Naive thymus-derived CD8-positive, alpha-beta T cell (primary cell): ENCODE results near the gene INCENP. TPM values are rescaled to one million over a fixed set of nuclear protein-coding genes. Genes with fewer than 3 reads are reported as not detected.
A peak's percentile ranks its signal among the peaks of the same experiment; 100 is the strongest.

Source experiments
- ATAC-seq, 2 donors: fragments of 150-1000 bp; cut with Tn5 transposase in 1 of 2; sonication (Bioruptor Pico), chemical (Tn5 transposase) in 1 of 2; 1 replicate in 1 of 2; 2 replicates in 1 of 2; pipeline ENCODE4 v1.10.0; 2021; ENCODE audit warnings: mild to moderate bottlenecking in 2 of 2, moderate library complexity in 2 of 2
- POLR2A ChIA-PET: fragments of 350-600 bp; sonication (Branson Sonifier 250); formaldehyde crosslinking; loops from one replicate; lab custom pipeline; 2021; ENCODE audit warnings: antibody characterized with exemption; lab: Charles Lee
- DNase-seq, 10 donors: peaks; one replicate each; pipeline versions ENCODE4 v3.0.0 to v3.0.0-alpha.2; 2020 to 2022
- H3K27ac Mint-ChIP-seq, 10 donors: one replicate each; pipeline ENCODE4 v1.8.0; 2020 to 2022; ENCODE audit warnings: mild to moderate bottlenecking in 10 of 10, mixed read lengths in 10 of 10, moderate library complexity in 4 of 10, inconsistent platforms in 1 of 10
- H3K27me3 Mint-ChIP-seq, 5 donors: one replicate each; pipeline ENCODE4 v1.8.0; 2021 to 2022; ENCODE audit warnings: mixed read lengths in 5 of 5
- H3K36me3 Mint-ChIP-seq, 3 donors: one replicate each; pipeline ENCODE4 v1.8.0; 2020 to 2022; ENCODE audit warnings: mixed read lengths in 3 of 3, mild to moderate bottlenecking in 2 of 3, inconsistent platforms in 1 of 3
- H3K4me1 Mint-ChIP-seq, 4 donors: one replicate each; pipeline ENCODE4 v1.8.0; 2021 to 2022; ENCODE audit warnings: mixed read lengths in 4 of 4
- H3K4me3 Mint-ChIP-seq, 10 donors: one replicate each; pipeline ENCODE4 v1.8.0; 2020 to 2022; ENCODE audit warnings: mild to moderate bottlenecking in 10 of 10, mixed read lengths in 10 of 10, moderate library complexity in 6 of 10, inconsistent platforms in 1 of 10
- H3K9me3 Mint-ChIP-seq, 9 donors: one replicate each; pipeline ENCODE4 v1.8.0; 2020 to 2022; ENCODE audit warnings: mixed read lengths in 9 of 9, mild to moderate bottlenecking in 3 of 9, inconsistent platforms in 1 of 9, moderate library complexity in 1 of 9
- polyA plus RNA-seq, 3 donors: library from polyadenylated mRNA; unstranded; fragments of 300-500 nt; fragmentation: Illumina TruSeq; gene quantifications; one replicate each; pipeline ENCODE4 v1.2.3, GENCODE V29; 2021
- total RNA-seq, 8 experiments: library from RNA in 2 of 8; stranded (reverse) in 2 of 8; gene quantifications; one replicate each; pipeline ENCODE4 v1.2.3 and lab custom pipeline; 2021 to 2026

The INCENP gene
- total and polyA plus RNA-seq, 5 experiments from 2014 or later = 0.73 to 28.2 (median 1.8) TPM

DNA sequence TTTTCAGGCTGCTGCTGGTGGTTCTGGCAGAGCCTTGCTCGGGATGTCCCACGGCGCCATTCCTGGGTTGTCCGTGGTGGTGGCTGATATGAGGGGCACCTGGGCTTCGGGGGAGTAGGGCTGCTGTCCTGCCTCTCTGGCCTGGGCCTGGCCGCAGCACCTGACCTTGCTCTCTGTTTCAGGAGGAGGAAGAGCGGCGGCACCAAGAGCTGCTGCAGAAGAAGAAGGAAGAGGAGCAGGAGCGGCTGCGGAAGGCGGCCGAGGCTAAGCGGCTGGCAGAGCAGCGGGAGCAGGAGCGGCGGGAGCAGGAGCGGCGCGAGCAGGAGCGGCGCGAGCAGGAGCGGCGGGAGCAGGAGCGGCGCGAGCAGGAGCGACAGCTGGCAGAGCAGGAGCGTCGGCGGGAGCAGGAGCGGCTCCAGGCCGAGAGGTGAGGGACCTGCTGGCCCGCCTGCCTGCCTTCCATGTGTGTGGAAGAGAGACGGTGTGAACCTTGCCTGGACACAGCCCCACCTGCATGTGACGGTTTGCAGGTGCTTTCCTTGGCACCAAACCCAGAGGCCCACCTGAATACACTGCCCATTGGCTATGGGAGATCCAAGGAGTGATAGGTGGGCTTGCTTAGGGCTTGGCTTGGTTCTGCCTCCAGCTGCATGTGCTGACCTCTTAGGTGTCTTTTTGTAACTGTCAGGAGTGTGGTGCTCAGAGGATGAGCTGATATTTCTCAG lies 22.8 kb downstream of the INCENP start:
- Mint-ChIP-seq H3K27me3 (no peaks in the 10 kb centered on the region), H3K36me3 (peaks cover 0 to 70% (median 27%) of the 10 kb centered on the region in 3 donors), H3K4me1 (peaks cover 0 to 4% (median 0%) of the 10 kb centered on the region in 4 donors), H3K27ac (peak overlapping the region in 2 of 10 donors; percentile 20 to 71), H3K9me3 (no peaks in the 10 kb centered on the region), H3K4me3 (no peak overlapping the region)
- DNase-seq = peak in 1 of 10 donors; percentile 48
- ATAC-seq = no peak
- POLR2A ChIA-PET = no interaction called here

DNA sequence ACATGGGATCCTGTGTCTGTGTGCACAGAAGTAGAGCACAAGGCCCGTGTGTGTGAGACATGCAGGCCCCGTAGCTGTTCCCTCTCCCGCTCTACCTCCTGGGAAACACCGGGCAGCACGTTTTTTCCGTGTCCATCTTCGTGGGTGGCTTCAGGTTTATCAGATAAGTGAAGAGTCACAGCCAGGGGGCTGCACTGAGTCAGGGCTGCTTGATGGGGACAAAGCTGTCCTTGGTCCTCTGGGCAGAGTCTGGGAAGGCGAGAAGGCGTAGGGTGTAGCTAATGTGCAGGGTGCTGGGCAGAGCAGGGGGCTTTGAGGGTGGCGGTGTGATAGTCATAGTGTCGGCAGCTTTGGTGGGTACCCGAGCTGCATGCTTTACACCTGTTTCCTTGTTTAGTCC lies 23.7 kb downstream of the INCENP start:
- H3K4me1 Mint-ChIP-seq = peaks cover 0 to 4% (median 0%) of the 10 kb centered on the region in 4 donors
- no peak overlapping the region for H3K4me3 Mint-ChIP-seq
- peak overlapping the region in 2 of 10 donors; percentile 66 to 71 for H3K27ac Mint-ChIP-seq
- peaks cover 0 to 70% (median 27%) of the 10 kb centered on the region in 3 donors for H3K36me3 Mint-ChIP-seq
- H3K27me3 Mint-ChIP-seq = no peaks in the 10 kb centered on the region
- ATAC-seq (no peak), DNase-seq (no peak)
- H3K9me3 Mint-ChIP-seq = no peaks in the 10 kb centered on the region
- POLR2A ChIA-PET = no interaction called here

DNA sequence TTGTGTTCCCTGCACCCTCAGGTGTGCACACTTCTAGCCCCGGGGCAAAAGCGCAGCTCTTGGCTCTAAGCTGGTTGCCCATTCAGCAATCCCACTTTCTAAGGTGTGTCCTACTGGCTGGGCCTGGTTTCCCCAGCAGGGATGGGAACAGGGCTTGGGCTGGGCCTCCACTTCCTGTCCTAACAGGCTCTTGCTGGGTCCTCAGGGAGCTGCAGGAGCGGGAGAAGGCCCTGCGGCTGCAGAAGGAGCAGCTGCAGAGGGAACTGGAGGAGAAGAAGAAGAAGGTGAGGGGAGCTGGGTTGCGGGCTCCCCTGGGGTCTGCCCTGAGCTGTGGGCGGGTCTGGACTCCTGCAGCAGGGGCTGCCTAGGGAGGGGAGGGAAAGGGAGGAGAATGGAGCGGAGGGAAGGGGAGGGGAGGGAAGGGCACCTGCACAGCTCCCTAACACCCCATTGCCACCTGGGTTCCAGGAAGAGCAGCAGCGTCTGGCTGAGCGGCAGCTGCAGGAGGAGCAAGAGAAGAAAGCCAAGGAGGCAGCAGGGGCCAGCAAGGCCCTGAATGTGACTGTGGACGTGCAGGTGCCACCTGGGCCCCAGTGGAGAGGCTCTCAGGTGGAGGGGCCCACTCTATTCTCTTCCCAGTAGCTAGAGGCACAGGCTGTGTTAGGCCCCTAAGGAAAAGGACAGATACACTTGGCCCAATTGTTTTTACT lies 24.6 kb downstream of the INCENP start:
- DNase-seq (no peak), ATAC-seq (no peak)
- Mint-ChIP-seq H3K36me3 (peaks cover 0 to 70% (median 29%) of the 10 kb centered on the region in 3 donors), H3K27me3 (no peaks in the 10 kb centered on the region), H3K4me1 (peaks cover 0 to 4% (median 0%) of the 10 kb centered on the region in 4 donors), H3K4me3 (no peak overlapping the region), H3K9me3 (no peaks in the 10 kb centered on the region), H3K27ac (no peak overlapping the region)
- POLR2A ChIA-PET = no interaction called here

DNA sequence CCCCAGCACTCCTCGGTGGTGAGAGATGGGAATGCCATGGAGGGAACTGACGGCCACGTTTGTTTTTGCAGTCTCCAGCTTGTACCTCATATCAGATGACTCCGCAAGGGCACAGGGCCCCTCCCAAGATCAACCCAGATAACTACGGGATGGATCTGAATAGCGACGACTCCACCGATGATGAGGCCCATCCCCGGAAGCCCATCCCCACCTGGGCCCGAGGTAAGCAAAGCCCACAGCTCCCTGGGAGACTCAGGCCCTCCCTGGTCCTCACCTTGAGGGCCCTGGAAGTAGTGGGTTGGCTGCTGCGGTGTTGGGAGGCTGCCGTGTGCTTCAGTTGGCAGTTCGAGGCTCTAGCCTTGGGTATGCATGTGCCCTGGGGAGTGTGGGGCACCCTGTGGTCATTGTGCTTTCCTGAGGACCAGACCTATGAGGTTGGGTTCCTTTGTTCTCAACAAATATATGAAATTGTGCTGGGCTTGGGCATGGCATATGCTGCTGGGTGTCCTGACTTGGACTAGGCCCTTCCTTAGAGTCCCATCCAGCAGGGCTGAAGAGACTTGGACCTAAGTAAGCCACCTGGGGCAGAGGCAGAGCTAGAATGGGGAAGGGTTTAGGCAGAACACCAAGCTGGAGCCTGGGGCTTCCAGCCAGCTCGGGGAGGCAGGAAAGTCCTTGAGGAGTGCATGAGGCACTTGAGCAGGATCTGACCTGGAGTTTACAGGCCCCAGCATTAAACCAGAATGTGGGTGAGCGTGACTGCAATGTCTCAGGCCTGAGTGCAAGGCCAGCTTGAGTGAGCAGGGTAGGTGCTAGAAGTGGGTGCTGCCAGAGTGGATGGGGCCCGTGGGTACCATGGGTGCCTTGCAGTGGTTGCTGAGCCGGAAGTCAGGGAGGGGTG lies 26.4 kb downstream of the INCENP start:
- Mint-ChIP-seq H3K4me1 (peaks cover 0 to 4% (median 0%) of the 10 kb centered on the region in 4 donors), H3K9me3 (no peaks in the 10 kb centered on the region), H3K36me3 (peaks cover 0 to 62% (median 29%) of the 10 kb centered on the region in 3 donors), H3K4me3 (no peak overlapping the region), H3K27ac (peak overlapping the region in 1 of 10 donors; percentile 81), H3K27me3 (no peaks in the 10 kb centered on the region)
- POLR2A ChIA-PET = no interaction called here
- DNase-seq (no peak), ATAC-seq (no peak)

DNA sequence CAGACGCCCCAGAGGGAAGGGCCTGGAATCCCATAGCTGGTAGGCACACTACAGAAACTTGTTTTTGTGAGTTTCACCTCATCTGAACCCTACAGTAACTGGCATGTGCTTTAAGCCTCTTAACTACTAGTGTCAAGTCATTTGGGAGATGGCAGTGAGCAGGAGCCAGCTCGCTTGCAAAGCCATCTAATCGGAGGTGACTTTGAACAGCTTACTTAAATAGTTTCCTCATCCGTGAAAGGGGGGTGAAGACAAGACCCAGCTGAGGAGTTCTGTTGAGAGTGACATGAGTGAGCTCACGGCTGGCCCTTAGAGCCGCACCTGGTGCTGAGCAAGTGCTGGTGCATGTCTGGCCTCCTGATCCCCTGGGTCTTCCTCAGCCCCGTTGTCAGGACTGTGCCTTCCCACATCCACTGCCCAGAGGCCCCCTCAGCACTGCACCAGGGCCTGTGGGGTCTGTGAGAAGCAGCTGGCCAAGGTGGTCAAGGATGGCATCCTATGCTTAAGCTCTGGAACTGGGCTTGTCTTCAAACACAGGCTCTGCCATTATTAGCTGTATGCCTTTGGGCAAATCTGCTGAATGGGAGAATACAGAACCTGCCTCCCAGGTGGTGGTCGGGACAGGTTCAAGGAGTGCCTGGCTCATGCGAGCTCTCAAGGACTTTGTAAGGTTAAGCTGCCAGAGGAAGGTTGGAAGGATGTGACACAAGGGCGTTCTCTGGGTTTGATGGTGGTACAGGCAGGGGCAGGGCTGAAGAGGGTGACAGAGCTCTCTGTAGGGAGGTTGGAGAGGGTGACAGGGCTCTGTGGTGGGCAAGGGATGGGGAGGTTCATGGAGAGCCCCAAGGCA lies 27.3 kb downstream of the INCENP start:
- Mint-ChIP-seq H3K36me3 (peaks cover 0 to 56% (median 28%) of the 10 kb centered on the region in 3 donors), H3K4me1 (peaks cover 0 to 4% (median 0%) of the 10 kb centered on the region in 4 donors), H3K4me3 (no peak overlapping the region), H3K27me3 (no peaks in the 10 kb centered on the region), H3K27ac (peak overlapping the region in 2 of 10 donors; percentile 4 to 81), H3K9me3 (no peaks in the 10 kb centered on the region)
- POLR2A ChIA-PET = interaction anchor here (0.6 kb wide), 1 partner anchor 323 kb away, joined by 4 read pairs; no protein-coding TSS in a partner anchor
- DNase-seq (no peak), ATAC-seq (no peak)

DNA sequence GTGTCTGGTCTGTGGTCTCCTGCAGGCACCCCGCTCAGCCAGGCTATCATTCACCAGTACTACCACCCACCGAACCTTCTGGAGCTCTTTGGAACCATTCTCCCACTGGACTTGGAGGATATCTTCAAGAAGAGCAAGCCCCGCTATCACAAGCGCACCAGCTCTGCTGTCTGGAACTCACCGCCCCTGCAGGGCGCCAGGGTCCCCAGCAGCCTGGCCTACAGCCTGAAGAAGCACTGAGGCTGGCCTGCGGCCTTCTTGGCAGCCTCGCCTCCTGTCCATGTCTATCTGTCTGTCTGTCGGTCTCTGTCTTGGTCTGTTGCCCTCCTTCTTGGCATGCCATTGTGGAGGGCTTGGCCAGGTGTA lies 27.9 kb downstream of the INCENP start:
- ATAC-seq (no peak), DNase-seq (no peak)
- H3K9me3 Mint-ChIP-seq = no peaks in the 10 kb centered on the region
- H3K27ac Mint-ChIP-seq = no peak overlapping the region
- peaks cover 0 to 4% (median 0%) of the 10 kb centered on the region in 4 donors for H3K4me1 Mint-ChIP-seq
- peaks cover 0 to 50% (median 24%) of the 10 kb centered on the region in 3 donors for H3K36me3 Mint-ChIP-seq
- no peak overlapping the region for H3K4me3 Mint-ChIP-seq
- POLR2A ChIA-PET = interaction anchor here (0.6 kb wide), 1 partner anchor 322 kb away, joined by 4 read pairs; no protein-coding TSS in a partner anchor
- H3K27me3 Mint-ChIP-seq = no peaks in the 10 kb centered on the region

DNA sequence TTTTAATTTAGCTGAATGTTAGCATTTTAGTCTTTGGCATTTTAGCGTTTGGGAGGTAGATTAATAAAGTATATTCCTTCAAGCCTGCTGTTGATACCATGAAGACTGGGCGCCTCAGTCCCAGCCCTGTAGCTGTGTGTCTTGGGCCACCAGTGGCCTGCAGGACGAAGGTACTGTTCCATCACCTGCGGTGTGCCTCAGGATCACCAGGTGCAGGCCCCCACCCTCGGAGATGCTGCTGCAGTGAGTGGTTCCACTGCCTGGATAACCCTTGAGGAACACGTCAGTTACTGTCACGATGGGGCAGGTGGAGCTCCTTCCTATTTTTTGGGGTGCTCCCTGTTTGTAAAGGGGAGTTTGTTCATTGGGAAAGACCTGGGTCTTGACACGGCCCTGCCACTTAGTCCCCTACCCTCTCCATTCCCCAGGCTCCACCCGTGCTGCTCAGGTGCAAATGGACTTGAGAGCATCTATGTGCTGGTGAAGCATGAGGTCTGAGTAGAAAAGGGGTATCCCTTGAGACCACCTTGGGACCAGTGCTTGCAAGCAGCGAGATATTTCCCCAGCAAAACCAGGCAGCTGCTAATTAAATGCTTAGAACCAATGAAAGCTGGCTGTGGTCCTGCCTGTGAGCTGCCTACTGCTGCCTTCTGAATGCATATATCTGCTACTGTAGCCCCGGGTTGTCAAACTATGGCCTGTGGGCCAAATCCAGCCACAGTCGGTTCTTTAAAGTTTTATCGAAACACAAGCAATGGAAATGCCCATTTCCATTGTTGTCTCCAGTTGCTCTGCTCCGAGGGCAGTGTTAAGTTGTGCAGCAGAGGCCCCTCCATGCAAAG lies 28.7 kb downstream of the INCENP start:
- H3K27ac Mint-ChIP-seq = no peak overlapping the region
- H3K36me3 Mint-ChIP-seq = peaks cover 0 to 43% (median 24%) of the 10 kb centered on the region in 3 donors
- no peak for DNase-seq
- H3K4me3 Mint-ChIP-seq = no peak overlapping the region
- POLR2A ChIA-PET = no interaction called here
- H3K9me3 Mint-ChIP-seq = no peaks in the 10 kb centered on the region
- peaks cover 0 to 4% (median 0%) of the 10 kb centered on the region in 4 donors for H3K4me1 Mint-ChIP-seq
- peaks cover 0 to under 1% (median 0%) of the 10 kb centered on the region in 5 donors for H3K27me3 Mint-ChIP-seq
- ATAC-seq = no peak

DNA sequence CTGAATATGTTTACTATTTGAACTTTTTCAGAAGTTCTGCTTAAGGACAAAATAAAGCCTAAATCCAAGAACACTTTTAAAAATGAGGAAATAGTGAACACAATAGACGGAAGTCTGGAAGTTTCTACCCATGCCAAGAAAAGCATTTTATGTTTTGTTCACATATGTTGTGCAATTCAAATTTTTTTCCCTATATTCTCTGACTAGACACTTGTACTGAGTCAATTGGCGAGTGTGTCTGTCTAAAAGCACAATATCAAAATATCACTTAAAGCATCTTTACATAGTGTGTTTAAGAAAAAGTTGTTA lies 29.2 kb downstream of the INCENP start:
- H3K27me3 Mint-ChIP-seq = peaks cover 0 to 2% (median 0%) of the 10 kb centered on the region in 5 donors
- H3K27ac Mint-ChIP-seq = no peak overlapping the region
- H3K36me3 Mint-ChIP-seq = peaks cover 0 to 38% (median 22%) of the 10 kb centered on the region in 3 donors
- POLR2A ChIA-PET = interaction anchor here (0.6 kb wide), 1 partner anchor 51 kb away, joined by 3 read pairs; no protein-coding TSS in a partner anchor
- H3K4me1 Mint-ChIP-seq = peaks cover 0 to 4% (median 0%) of the 10 kb centered on the region in 4 donors
- DNase-seq (no peak), ATAC-seq (no peak)
- no peak overlapping the region for H3K4me3 Mint-ChIP-seq
- H3K9me3 Mint-ChIP-seq = no peaks in the 10 kb centered on the region

DNA sequence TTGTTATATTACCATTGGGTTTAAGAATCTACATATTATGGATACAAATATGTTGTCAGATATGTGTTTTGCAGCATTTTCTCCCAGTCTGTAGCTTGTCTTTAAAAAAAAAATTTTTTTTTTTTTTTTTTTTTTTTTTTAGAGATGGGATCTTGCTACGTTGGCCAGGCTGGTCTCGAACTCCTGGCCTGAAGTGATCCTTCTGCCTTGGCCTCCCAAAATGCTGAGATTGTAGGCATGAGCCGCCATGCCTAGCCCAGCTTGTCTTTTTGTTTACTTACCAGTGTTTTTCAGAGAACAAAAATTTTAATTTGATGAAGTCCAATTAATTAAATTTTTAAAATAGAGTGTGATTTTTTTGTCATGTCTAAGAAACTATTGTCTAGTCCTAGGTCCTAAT lies 29.8 kb downstream of the INCENP start:
- Mint-ChIP-seq H3K4me3 (no peak overlapping the region), H3K4me1 (peaks cover 0 to 4% (median 0%) of the 10 kb centered on the region in 4 donors), H3K27ac (no peak overlapping the region), H3K36me3 (peaks cover 0 to 34% (median 22%) of the 10 kb centered on the region in 3 donors), H3K9me3 (no peaks in the 10 kb centered on the region), H3K27me3 (peaks cover 0 to 3% (median under 1%) of the 10 kb centered on the region in 5 donors)
- DNase-seq = no peak
- POLR2A ChIA-PET = interaction anchor here (0.6 kb wide), 1 partner anchor 52 kb away, joined by 3 read pairs; no protein-coding TSS in a partner anchor
- ATAC-seq = no peak

DNA sequence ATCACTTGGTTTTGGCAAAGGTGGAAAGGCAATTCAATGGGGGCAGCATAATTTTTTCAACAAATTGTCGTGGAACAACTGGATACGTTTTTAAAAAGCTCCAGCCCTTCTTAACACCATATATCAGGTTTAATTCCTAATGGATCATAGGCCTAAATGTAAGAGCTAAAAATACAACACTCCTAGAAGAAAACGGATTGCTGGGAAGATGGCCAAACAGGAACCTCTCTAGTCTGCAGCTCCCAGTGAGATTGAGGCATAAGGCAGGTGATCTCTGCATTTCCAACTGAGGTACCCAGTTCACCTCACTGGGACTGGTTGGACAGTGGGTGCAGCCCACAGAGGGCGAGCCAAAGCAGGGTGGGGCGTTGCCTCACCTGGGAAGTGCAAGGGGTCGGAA lies 33.8 kb downstream of the INCENP start:
- no peak for ATAC-seq
- H3K27me3 Mint-ChIP-seq = peaks cover 15 to 40% (median 28%) of the 10 kb centered on the region in 5 donors
- no peaks in the 10 kb centered on the region for H3K4me1 Mint-ChIP-seq
- POLR2A ChIA-PET = interaction anchor here (0.5 kb wide), 1 partner anchor 97 kb away, joined by 3 read pairs; no protein-coding TSS in a partner anchor
- peaks cover 0 to 8% (median 0%) of the 10 kb centered on the region in 9 donors for H3K9me3 Mint-ChIP-seq
- H3K27ac Mint-ChIP-seq = no peak overlapping the region
- DNase-seq = no peak
- peaks cover 0 to 8% (median 2%) of the 10 kb centered on the region in 3 donors for H3K36me3 Mint-ChIP-seq
- H3K4me3 Mint-ChIP-seq = no peak overlapping the region

DNA sequence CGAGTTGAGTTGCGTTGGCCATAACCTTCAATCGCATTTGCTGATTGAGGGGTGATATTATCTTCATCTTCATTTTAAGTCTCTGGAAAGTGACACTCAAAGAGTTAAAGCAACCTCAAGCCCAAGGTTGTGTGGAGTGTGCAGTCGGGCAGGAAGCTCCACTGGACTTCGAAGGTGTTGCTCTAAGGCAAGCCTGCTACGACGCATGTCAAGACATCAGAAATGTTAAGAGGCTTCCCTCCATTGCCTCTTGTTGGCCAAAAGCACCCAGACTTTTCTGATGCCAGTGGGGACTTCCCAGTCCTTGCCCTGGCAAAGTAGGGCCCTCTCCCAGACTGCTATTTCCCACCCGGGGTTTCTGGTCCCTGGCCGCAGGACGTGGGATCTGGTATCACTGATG lies 42.6 kb downstream of the INCENP start:
- H3K36me3 Mint-ChIP-seq = no peaks in the 10 kb centered on the region
- POLR2A ChIA-PET = no interaction called here

More for the DNA sequence above, 42.6 kb downstream of the INCENP start:
- Mint-ChIP-seq H3K27ac (no peak overlapping the region), H3K9me3 (peaks cover 0 to under 1% (median 0%) of the 10 kb centered on the region in 9 donors), H3K4me3 (no peak overlapping the region), H3K4me1 (peaks cover 1 to 3% (median 2%) of the 10 kb centered on the region in 4 donors), H3K27me3 (peaks cover 17 to 58% (median 43%) of the 10 kb centered on the region in 5 donors)
- ATAC-seq (no peak), DNase-seq (no peak)
